ENCODE measurements around the gene GABRB3.

The GABRB3 gene

GRCh38 chr15:26682598-26683164, 90.2 kb downstream of the GABRB3 start:
- Histone ChIP-seq H3K4me1 (ENCODE audit: control insufficient read depth, insufficient read depth, low read length) (peaks cover 6% of the 10 kb centered on the region), H3K4me3 (ENCODE audit: insufficient read depth, low read depth, low read length) (no peak overlapping the region), H3K36me3 (ENCODE audit: control insufficient read depth, insufficient read depth, low read length) (no peaks in the 10 kb centered on the region), H3K27ac (ENCODE audit: insufficient read depth, low read depth, low read length, poor library complexity, severe bottlenecking) (peak overlapping the region; percentile 13), H3K9me3 (ENCODE audit: control insufficient read depth, low read length) (no peaks in the 10 kb centered on the region), H3K27me3 (ENCODE audit: control insufficient read depth, insufficient read depth, low read length, poor library complexity, severe bottlenecking) (no peaks in the 10 kb centered on the region)
- WGBS, 2 experiments = 57 to 65% methylated on average over 3 to 4 of the region's 5 CpGs

GRCh38 chr15:26679927-26680326, 92.9 kb downstream of the GABRB3 start:
- 87 to 93% methylated on average over 3 of the region's 3 CpGs for WGBS, 2 experiments
- H3K4me3 ChIP-seq (ENCODE audit: insufficient read depth, low read depth, low read length) = no peak overlapping the region

GRCh38 chr15:26676115-26676514, 96.8 kb downstream of the GABRB3 start:
- no peak overlapping the region for H3K27ac ChIP-seq (ENCODE audit: insufficient read depth, low read depth, low read length, poor library complexity, severe bottlenecking)
- H3K36me3 ChIP-seq (ENCODE audit: control insufficient read depth, insufficient read depth, low read length) = no peaks in the 10 kb centered on the region
- WGBS, 2 experiments = 90 to 97% methylated on average over 3 of the region's 3 CpGs
- H3K4me1 ChIP-seq (ENCODE audit: control insufficient read depth, insufficient read depth, low read length) = no peaks in the 10 kb centered on the region
- no peaks in the 10 kb centered on the region for H3K9me3 ChIP-seq (ENCODE audit: control insufficient read depth, low read length)
- H3K4me3 ChIP-seq (ENCODE audit: insufficient read depth, low read depth, low read length) = no peak overlapping the region
- no peaks in the 10 kb centered on the region for H3K27me3 ChIP-seq (ENCODE audit: control insufficient read depth, insufficient read depth, low read length, poor library complexity, severe bottlenecking)

More at GRCh38 chr15:26679927-26680326, 92.9 kb downstream of the GABRB3 start:
- H3K9me3 ChIP-seq (ENCODE audit: control insufficient read depth, low read length) = no peaks in the 10 kb centered on the region
- H3K27ac ChIP-seq (ENCODE audit: insufficient read depth, low read depth, low read length, poor library complexity, severe bottlenecking) = no peak overlapping the region
- no peaks in the 10 kb centered on the region for H3K27me3 ChIP-seq (ENCODE audit: control insufficient read depth, insufficient read depth, low read length, poor library complexity, severe bottlenecking)
- H3K4me1 ChIP-seq (ENCODE audit: control insufficient read depth, insufficient read depth, low read length) = peaks cover 6% of the 10 kb centered on the region
- no peaks in the 10 kb centered on the region for H3K36me3 ChIP-seq (ENCODE audit: control insufficient read depth, insufficient read depth, low read length)

- H3K9me3 ChIP-seq (ENCODE audit: control insufficient read depth, low read length) = no peaks in the 10 kb centered on the region
- H3K27ac ChIP-seq (ENCODE audit: insufficient read depth, low read depth, low read length, poor library complexity, severe bottlenecking) = no peak overlapping the region
- H3K4me3 ChIP-seq (ENCODE audit: insufficient read depth, low read depth, low read length) = no peak overlapping the region
- 92% methylated on average over 2 to 3 of the region's 4 CpGs for WGBS, 2 experiments
- H3K36me3 ChIP-seq (ENCODE audit: control insufficient read depth, insufficient read depth, low read length) = no peaks in the 10 kb centered on the region
- H3K4me1 ChIP-seq (ENCODE audit: control insufficient read depth, insufficient read depth, low read length) = no peaks in the 10 kb centered on the region
- H3K27me3 ChIP-seq (ENCODE audit: control insufficient read depth, insufficient read depth, low read length, poor library complexity, severe bottlenecking) = no peaks in the 10 kb centered on the region
Measured at GRCh38 chr15:26674467-26674866, 98.4 kb downstream of the GABRB3 start.

GRCh38 chr15:26673445-26673844, 99.4 kb downstream of the GABRB3 start:
- Histone ChIP-seq H3K27ac (ENCODE audit: insufficient read depth, low read depth, low read length, poor library complexity, severe bottlenecking) (no peak overlapping the region), H3K4me1 (ENCODE audit: control insufficient read depth, insufficient read depth, low read length) (no peaks in the 10 kb centered on the region), H3K9me3 (ENCODE audit: control insufficient read depth, low read length) (no peaks in the 10 kb centered on the region), H3K27me3 (ENCODE audit: control insufficient read depth, insufficient read depth, low read length, poor library complexity, severe bottlenecking) (no peaks in the 10 kb centered on the region), H3K36me3 (ENCODE audit: control insufficient read depth, insufficient read depth, low read length) (no peaks in the 10 kb centered on the region), H3K4me3 (ENCODE audit: insufficient read depth, low read depth, low read length) (no peak overlapping the region)
- 73 to 80% methylated on average over 4 to 5 of the region's 5 CpGs for WGBS, 2 experiments

- no peak overlapping the region for H3K27ac ChIP-seq (ENCODE audit: insufficient read depth, low read depth, low read length, poor library complexity, severe bottlenecking)
- no peaks in the 10 kb centered on the region for H3K4me1 ChIP-seq (ENCODE audit: control insufficient read depth, insufficient read depth, low read length)
- H3K4me3 ChIP-seq (ENCODE audit: insufficient read depth, low read depth, low read length) = no peak overlapping the region
- no peaks in the 10 kb centered on the region for H3K36me3 ChIP-seq (ENCODE audit: control insufficient read depth, insufficient read depth, low read length)
- no peaks in the 10 kb centered on the region for H3K27me3 ChIP-seq (ENCODE audit: control insufficient read depth, insufficient read depth, low read length, poor library complexity, severe bottlenecking)
- no peaks in the 10 kb centered on the region for H3K9me3 ChIP-seq (ENCODE audit: control insufficient read depth, low read length)
- 95 to 96% methylated on average over 32 of the region's 32 CpGs for WGBS, 2 experiments
Measured at GRCh38 chr15:26670116-26670515, 102.8 kb downstream of the GABRB3 start.

GRCh38 chr15:26667222-26667988, 105.5 kb downstream of the GABRB3 start:
- Histone ChIP-seq H3K36me3 (ENCODE audit: control insufficient read depth, insufficient read depth, low read length) (no peaks in the 10 kb centered on the region), H3K4me3 (ENCODE audit: insufficient read depth, low read depth, low read length) (no peak overlapping the region), H3K4me1 (ENCODE audit: control insufficient read depth, insufficient read depth, low read length) (peaks cover 3% of the 10 kb centered on the region), H3K27me3 (ENCODE audit: control insufficient read depth, insufficient read depth, low read length, poor library complexity, severe bottlenecking) (no peaks in the 10 kb centered on the region), H3K9me3 (ENCODE audit: control insufficient read depth, low read length) (no peaks in the 10 kb centered on the region), H3K27ac (ENCODE audit: insufficient read depth, low read depth, low read length, poor library complexity, severe bottlenecking) (no peak overlapping the region)
- 89% methylated on average over 14 of the region's 14 CpGs for WGBS, 2 experiments

GRCh38 chr15:26665957-26666791, 106.7 kb downstream of the GABRB3 start:
- Histone ChIP-seq H3K4me3 (ENCODE audit: insufficient read depth, low read depth, low read length) (no peak overlapping the region), H3K27ac (ENCODE audit: insufficient read depth, low read depth, low read length, poor library complexity, severe bottlenecking) (no peak overlapping the region), H3K9me3 (ENCODE audit: control insufficient read depth, low read length) (no peaks in the 10 kb centered on the region), H3K36me3 (ENCODE audit: control insufficient read depth, insufficient read depth, low read length) (no peaks in the 10 kb centered on the region), H3K4me1 (ENCODE audit: control insufficient read depth, insufficient read depth, low read length) (peaks cover 5% of the 10 kb centered on the region), H3K27me3 (ENCODE audit: control insufficient read depth, insufficient read depth, low read length, poor library complexity, severe bottlenecking) (no peaks in the 10 kb centered on the region)
- WGBS, 2 experiments = 80 to 82% methylated on average over 11 of the region's 11 CpGs

GRCh38 chr15:26662283-26662682, 110.6 kb downstream of the GABRB3 start:
- H3K4me3 ChIP-seq (ENCODE audit: insufficient read depth, low read depth, low read length) = no peak overlapping the region
- no peaks in the 10 kb centered on the region for H3K27me3 ChIP-seq (ENCODE audit: control insufficient read depth, insufficient read depth, low read length, poor library complexity, severe bottlenecking)
- H3K36me3 ChIP-seq (ENCODE audit: control insufficient read depth, insufficient read depth, low read length) = no peaks in the 10 kb centered on the region
- no peaks in the 10 kb centered on the region for H3K9me3 ChIP-seq (ENCODE audit: control insufficient read depth, low read length)
- peaks cover 5% of the 10 kb centered on the region for H3K4me1 ChIP-seq (ENCODE audit: control insufficient read depth, insufficient read depth, low read length)
- H3K27ac ChIP-seq (ENCODE audit: insufficient read depth, low read depth, low read length, poor library complexity, severe bottlenecking) = no peak overlapping the region
- WGBS, 2 experiments = 64 to 68% methylated on average over 6 of the region's 6 CpGs

GRCh38 chr15:26661748-26662147, 111.1 kb downstream of the GABRB3 start:
- Histone ChIP-seq H3K4me1 (ENCODE audit: control insufficient read depth, insufficient read depth, low read length) (peaks cover 5% of the 10 kb centered on the region), H3K27me3 (ENCODE audit: control insufficient read depth, insufficient read depth, low read length, poor library complexity, severe bottlenecking) (no peaks in the 10 kb centered on the region), H3K36me3 (ENCODE audit: control insufficient read depth, insufficient read depth, low read length) (no peaks in the 10 kb centered on the region), H3K4me3 (ENCODE audit: insufficient read depth, low read depth, low read length) (no peak overlapping the region), H3K9me3 (ENCODE audit: control insufficient read depth, low read length) (no peaks in the 10 kb centered on the region), H3K27ac (ENCODE audit: insufficient read depth, low read depth, low read length, poor library complexity, severe bottlenecking) (no peak overlapping the region)
- WGBS, 2 experiments = 92 to 93% methylated on average over 7 of the region's 7 CpGs
